Stimulated activated CD8-positive, alpha-beta memory T cell treated with anti-CD3 and anti-CD28 coated beads, Interleukin-15, amount 100 ng/mL, for 48 hours (primary cell): ENCODE results near the gene HOXD11.

Source experiments
- DNase-seq, 2 donors: peaks; one replicate each; pipeline ENCODE4 v3.0.0-alpha.2; 2020; ENCODE audit warnings: low read depth in 2 of 2

HOXD11 gene

DNA sequence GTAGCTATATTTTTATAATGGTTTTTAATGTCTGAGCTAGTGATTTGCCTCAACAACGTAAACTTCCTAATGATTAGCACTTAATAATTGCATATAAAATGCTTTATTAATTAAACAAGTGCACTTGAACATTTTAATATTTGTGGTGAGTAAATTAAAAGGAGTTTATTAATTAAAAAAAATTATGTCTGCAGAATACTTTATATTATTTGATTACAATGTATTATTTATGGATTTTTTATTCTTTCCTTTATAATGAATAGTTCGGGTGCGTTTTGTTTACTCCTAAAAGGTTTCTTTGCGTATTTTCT, 24.7 kb downstream of the HOXD11 start:
- no peak for DNase-seq

GRCh38 chr2:176132205-176133171, 25.4 kb downstream of the HOXD11 start:
- no peak for DNase-seq

DNA sequence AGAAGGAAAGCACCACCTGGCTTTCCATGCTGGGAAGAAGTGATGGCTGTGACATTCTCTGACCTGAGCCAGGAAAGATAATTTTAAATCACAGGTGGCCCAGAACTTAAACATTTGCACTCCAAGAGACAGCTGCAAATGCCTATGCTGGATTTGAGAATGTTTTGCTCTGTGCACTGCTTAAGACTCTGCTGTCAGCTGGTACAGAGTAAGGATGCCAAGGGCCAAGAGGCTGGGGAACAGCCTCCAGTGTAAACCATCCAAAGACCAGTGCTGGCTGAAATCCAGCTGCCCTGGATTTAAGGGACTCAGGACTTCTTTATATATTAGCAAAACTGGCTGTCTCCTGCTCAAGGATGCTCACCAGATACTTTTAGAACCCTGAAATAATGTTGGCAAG, 26.3 kb downstream of the HOXD11 start:
- no peak for DNase-seq

DNA sequence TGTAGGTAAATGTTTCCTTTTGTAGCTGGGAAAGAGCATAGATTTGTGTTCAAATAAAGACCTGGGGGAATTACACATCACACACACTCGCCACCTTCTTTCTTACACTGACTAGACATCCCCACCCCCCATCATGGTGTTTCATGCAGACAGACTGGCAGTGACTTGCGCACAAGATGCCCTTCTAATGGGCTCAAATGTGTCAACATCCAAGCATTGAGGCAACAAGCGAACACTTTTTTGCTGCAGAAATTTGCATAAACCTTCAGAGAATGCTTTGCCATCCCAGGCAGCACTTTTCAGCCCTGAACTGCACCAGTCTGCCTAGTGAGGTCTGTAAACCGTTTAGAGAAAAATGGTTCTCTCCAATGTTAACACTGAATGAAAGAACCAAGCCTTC, 27.0 kb downstream of the HOXD11 start:
- no peak for DNase-seq

DNA sequence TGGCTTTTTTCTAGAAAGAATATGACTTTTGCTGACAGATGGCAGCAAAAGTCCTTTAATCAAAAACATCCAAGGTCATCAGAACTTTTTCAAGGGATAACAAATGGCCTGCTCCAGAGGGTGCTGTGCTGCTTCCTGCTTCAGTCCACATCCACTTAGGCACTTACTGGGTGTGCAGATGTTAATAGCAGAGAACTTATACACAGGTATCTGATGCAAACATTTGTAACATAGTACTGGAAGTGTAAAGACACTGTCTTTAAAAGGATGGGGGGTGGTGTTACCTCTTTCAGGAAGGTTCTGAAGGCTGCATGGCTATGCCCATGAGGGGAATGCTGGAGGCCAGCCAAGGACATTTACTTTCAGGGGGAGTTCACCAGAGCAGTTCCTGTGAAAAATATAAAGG, 28.0 kb downstream of the HOXD11 start:
- DNase-seq, result no peak

DNA sequence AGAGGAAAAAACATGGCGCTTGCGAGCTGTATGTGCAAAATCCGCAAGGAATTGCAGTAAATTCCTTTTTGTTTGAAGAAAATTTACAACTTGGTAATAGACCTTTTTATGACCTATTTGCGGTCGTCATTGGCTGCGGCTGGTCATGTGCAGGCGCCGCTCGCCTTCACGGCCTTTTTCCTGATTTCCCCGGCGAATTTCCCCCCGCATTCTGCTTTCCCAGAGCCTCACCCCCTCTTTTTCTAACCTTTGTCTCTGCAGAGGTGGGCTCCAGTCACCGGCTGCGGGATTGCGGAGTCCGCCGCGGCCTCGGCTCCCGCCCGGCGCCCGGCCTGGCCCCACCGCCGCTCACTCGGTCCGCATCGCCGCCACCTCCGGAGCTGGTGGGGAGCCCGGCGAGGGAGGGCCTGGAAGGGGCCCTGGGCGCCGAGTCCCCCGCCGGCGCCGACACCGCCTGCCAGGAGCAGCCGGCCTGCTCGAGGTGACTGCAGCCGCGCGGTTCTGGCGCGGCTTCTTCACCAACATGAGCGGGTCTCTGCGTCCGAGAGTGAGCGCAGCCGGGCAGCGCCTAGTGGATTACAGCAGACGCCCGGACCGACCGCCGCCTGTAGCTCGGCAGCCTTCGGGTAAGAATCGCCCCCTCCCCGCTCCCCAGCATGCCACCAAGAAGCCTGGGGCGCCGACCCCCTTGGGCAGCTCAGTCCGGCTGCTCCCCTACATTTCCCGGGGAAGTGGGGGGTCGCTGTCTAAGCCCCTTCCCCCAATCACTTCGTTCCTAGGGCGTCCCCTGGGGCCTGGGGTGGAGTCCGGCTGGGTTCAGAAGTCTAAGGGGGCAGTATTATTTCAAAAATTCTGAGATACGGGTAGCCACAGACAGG, 29.5 kb downstream of the HOXD11 start:
- no peak for DNase-seq

GRCh38 chr2:176137252-176137580, 30.1 kb downstream of the HOXD11 start:
- DNase-seq, result no peak

DNA sequence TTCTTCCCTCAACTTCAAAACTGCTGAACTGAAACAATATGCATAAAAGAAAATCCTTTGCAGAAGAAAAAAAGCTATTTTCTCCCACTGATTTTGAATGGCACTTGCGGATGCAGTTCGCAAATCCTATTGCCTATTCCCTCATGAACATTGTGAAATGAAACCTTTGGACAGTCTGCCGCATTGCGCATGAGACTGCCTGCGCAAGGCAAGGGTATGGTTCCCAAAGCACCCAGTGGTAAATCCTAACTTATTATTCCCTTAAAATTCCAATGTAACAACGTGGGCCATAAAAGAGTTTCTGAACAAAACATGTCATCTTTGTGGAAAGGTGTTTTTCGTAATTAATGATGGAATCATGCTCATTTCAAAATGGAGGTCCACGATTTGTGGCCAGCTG, 30.8 kb downstream of the HOXD11 start:
- DNase-seq, result no peak

DNA sequence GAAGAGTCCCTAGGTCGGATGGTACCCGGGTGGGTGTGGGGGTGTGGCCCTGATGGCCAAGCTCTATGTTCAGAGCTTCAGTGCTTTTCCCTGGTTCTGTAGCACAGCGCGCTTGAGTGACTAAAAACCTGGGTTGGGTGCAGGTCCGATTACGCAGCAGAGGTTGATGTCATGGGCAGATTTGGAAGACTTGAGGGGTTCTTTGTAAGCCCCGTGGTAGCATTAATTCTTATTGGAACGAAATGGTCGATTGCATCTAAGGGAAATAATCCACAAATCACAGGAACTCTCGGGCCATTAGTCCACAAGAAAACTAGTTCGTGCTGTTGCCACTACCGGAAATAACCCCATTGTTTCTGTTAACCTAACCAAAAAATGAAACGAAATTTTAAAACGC, 31.4 kb downstream of the HOXD11 start:
- no peak for DNase-seq

- no peak for DNase-seq
These were observed 32.0 kb downstream of the HOXD11 start for GRCh38 chr2:176138923-176139660.

DNA sequence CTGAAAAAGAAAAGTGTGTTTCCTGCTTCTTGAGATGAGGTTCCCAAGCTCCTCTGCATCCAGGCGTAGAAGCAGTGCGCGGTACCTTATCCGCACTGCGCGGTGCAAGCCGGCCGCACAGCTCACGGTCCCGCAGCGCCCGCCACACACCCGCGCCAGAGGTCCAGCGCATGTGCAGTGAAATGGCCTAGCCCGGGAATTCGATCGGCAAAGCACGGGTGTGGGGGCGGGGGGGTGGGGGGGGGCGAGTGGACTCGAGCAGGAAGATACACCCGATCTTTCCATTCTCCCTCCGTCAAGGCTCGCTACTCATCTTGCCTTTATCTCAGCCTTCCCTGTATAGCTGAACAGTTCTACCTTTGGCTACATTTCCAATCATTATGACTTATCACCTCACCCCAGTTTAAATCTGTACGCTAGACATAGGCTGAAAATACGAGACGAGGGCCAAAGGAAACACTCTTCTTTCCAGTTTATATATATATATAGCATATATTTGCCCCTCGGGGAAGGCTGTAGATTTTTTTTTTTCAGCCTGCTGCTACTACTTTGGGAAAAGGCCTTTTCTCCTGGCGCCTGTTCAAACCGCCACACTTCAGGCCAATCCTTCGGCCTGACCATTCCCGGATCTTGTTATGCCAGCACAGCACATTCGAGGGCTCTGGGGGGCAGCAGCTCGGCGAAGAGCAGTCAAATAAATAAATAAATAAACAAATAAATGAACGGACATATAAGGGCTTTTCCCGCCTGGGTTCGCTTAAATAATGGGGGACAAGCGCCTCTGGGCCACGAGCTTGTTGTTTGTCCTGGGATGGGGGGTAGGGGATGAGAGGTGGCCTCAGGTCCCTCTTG, 32.8 kb downstream of the HOXD11 start:
- DNase-seq, result no peak

- DNase-seq, result peak; percentile 56
These were observed 33.6 kb downstream of the HOXD11 start for GRCh38 chr2:176140513-176141317.

DNA sequence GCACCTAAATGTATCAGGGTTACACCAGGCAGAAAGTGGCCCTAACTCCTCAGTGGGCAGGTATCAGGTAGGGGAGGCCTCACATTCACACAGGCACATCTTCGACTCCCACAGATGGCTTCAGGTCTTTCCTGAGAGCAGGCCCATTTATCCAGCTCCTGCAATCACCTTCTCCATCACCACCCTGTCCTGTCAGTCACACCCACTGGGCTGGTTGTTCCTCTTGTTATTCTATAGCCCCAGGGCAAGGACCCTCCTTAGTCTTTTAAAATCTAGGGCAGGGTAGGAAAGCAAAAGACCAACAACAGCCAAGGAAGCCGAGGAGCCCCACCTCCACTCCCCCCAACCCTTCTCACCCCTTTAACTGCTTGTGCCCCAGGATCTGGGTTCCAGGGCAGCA, 35.2 kb downstream of the HOXD11 start:
- DNase-seq, result no peak

GRCh38 chr2:176145085-176145969, 38.2 kb downstream of the HOXD11 start:
- DNase-seq, result no peak

DNA sequence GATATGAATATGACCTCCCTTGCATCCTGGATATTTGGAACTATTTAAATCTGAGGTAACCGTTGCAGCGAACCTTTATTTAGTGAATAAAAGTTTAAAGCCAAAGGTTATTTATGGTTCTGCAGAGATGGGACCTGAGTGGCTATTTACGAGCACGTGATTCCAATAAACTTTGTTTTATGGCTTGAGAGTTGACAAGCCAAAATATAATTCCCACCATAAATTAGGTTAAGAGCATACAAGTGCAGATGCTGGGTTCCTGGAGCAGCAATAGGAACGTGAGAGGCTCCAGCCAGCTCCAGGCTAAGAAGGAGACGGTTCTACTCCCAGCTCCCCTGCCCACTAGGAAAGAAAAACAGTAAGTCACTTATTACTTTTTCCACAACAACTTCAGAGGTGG, 39.0 kb downstream of the HOXD11 start:
- no peak for DNase-seq

DNA sequence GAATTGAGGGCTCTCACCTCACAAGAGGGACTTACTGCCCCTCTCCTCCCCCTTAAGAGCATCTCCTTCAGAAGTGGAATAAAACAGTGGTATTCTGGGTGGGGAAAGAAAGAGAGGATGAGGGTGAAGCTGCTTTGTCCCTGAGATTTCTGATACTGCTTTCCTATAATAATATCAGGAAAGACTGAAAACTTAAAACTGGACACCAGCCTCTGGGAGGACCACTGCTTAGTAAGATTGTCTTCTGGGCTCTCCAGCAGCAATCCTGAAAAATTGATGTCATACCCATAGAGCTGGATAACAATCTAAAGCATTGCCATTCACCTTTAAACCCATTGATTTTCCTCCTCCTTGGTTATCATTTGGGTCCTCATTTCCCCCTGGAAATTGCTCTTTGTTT, 39.6 kb downstream of the HOXD11 start:
- no peak for DNase-seq

- no peak for DNase-seq
These were observed 40.2 kb downstream of the HOXD11 start for GRCh38 chr2:176147210-176147799.

- no peak for DNase-seq
These were observed 40.9 kb downstream of the HOXD11 start for GRCh38 chr2:176147800-176148496.
